GM18861 (cell line): ENCODE measurements around the gene PCGF3.
"Not testable (repeated sequence)": the region's sequence is repeated elsewhere in the genome, so short reads cannot be mapped to it uniquely, and the experiment has no call there.

Experiments used
- ATAC-seq: cut with Tn5 transposase; IDR thresholded peaks from one replicate; pipeline ENCODE4 v1.9.1; 2021; ENCODE audit not compliant: unreplicated experiment

The PCGF3 gene

GRCh38 chr4:667545-667925 lies 38.1 kb upstream of the PCGF3 start:
- no peak for ATAC-seq

GRCh38 chr4:668219-668618 lies 37.4 kb upstream of the PCGF3 start:
- not testable (repeated sequence) for ATAC-seq

GRCh38 chr4:669806-670559 lies 35.6 kb upstream of the PCGF3 start:
- not testable (repeated sequence) for ATAC-seq

- no peak for ATAC-seq
Observed at GRCh38 chr4:671769-672168, 33.9 kb upstream of the PCGF3 start.

- ATAC-seq: no peak
Observed at GRCh38 chr4:673349-674091, 32.1 kb upstream of the PCGF3 start.

GRCh38 chr4:674172-675035 lies 31.2 kb upstream of the PCGF3 start, which contains the start of the genes ATP5ME and MYL5:
TSS of gene ATP5ME (minus strand) at chr4:674276. CDS start at chr4:674247, 29 bp downstream.
TSS of gene MYL5 (plus strand) at chr4:674542. CDS start at chr4:678027, 3,485 bp downstream.
- peak; percentile 79 for ATAC-seq

- ATAC-seq: no peak
Observed at GRCh38 chr4:675036-675882, 30.4 kb upstream of the PCGF3 start.

- no peak for ATAC-seq
Observed at GRCh38 chr4:675980-676870, 29.4 kb upstream of the PCGF3 start.

GRCh38 chr4:676871-677235 lies 28.8 kb upstream of the PCGF3 start:
- ATAC-seq: no peak

- ATAC-seq: no peak
Observed at GRCh38 chr4:677431-678293, 28.0 kb upstream of the PCGF3 start.

GRCh38 chr4:678331-679103 lies 27.1 kb upstream of the PCGF3 start:
- no peak for ATAC-seq

GRCh38 chr4:679104-679481 lies 26.5 kb upstream of the PCGF3 start:
- no peak for ATAC-seq

- no peak for ATAC-seq
Observed at GRCh38 chr4:679629-680028, 26.0 kb upstream of the PCGF3 start.

- ATAC-seq: no peak
Observed at GRCh38 chr4:680091-680490, 25.5 kb upstream of the PCGF3 start.

GRCh38 chr4:680551-680927 lies 25.1 kb upstream of the PCGF3 start:
- ATAC-seq: no peak

- ATAC-seq: no peak
Observed at GRCh38 chr4:680928-681645, 24.5 kb upstream of the PCGF3 start.

- ATAC-seq: no peak
Observed at GRCh38 chr4:681736-682451, 23.7 kb upstream of the PCGF3 start.
